ENCODE results near the gene CCDC181.

The CCDC181 gene

DNA sequence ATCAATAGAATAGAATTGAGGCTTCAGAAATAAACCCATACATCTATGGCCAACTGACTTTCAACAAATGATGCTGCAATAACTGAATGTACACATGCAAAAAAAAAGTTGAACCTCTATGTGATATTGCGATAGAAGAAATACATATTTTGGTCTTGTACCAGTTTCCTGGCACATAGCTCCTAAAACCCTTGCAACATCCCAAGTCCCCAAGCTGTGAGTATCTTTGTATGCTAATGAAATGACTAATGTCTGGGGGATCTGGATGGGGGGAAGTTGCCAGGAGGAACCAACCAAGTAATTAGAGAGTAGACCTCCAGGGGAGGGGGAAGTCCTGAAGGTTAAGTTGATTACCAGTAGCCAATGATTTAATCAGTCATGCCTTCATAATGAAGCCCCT lies 34.9 kb downstream of the CCDC181 start:
- peak; percentile 63 for DNase-seq

DNA sequence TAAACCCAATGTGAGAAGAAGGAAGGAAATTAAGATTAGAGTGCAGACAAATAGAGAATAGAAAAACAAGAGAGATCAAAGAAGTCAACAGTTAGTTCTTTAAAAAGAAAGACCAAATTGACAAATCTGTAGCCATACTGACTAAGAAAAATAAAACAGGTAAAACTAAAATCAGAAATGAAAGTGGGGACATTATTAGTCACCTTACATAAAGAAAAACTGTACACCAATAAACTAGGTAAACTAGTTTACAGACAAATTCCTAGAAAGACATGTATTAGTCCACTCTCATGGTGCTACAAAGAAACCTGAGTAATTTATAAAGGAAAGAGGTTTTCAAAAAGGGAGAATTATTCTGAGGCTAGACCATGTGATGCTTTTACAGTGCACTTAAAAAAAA lies 37.0 kb downstream of the CCDC181 start:
- DNase-seq, result no peak

DNA sequence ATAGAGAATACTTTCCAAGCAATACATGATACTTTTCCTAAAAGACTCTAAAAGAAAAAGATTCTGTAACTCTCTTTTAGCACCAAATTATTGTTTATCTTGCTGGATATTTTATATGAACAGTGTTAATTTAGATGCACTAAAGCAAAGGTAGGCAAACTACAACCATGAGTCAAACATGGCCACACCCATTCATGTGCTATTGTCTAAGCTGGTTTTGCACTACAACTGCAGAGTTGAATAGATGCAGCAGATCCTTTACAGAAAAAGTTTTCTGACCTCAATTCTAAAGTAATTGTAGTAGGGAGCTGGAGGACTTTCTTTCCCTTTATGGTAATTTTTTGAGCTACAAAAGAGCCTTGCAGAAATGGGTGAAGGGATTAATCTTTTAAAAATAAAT lies 39.9 kb downstream of the CCDC181 start:
- DNase-seq, result no peak

DNA sequence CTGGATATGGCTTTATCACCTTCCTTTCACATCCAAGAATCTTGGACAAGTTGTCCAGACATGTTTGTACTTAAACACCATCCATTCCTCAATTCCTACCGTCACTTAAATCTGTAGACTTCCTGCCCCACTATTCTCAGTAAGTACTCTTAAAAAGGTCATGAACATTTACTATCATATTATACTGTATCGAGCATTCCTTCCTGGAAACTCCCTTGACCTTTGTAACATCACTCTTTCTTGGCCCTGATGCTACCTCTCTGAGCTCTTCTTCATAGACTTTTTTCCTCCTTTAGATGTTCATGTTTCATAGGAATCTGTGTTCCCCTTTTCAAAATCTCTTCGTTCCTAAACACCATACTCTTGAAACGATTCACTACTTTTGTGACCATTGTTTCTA lies 43.8 kb downstream of the CCDC181 start:
- DNase-seq, result no peak

DNA sequence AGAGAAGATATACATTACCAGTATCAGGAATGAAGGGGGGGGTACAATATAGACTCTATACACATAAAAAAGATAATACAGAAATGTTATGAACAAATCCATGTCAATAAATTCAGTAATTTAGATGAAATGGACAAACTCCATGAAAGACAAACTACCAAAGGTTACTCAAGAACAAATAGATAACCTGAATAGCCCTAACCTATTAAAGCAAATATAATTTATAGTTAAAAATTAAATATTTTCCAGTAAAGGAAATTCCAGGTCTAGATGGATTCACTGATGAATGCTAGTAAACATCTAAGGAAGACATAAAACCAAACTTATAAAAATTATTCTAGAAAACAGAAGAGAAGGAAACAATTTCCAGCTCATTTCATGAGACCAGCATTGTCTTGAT lies 46.1 kb downstream of the CCDC181 start:
- no peak for DNase-seq

DNA sequence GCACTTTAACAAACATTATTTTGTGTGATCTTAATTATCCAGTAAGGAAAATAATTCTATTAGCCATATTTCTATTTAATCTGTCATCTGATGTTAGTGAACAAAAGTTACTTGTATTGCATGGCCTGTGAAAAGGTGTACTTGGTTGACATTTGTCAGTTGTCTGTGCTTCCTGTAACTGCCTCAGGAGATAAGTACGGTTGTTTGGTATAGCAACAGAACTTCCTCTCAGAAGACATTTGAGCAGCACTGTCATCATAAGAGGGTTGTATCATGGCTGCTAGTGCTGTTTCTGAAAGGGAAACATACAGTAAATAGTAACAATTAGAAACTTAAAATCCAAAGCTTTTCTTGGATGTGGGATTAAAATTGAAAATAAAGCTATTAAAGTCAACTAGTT lies 55.9 kb downstream of the CCDC181 start:
- DNase-seq, result no peak

DNA sequence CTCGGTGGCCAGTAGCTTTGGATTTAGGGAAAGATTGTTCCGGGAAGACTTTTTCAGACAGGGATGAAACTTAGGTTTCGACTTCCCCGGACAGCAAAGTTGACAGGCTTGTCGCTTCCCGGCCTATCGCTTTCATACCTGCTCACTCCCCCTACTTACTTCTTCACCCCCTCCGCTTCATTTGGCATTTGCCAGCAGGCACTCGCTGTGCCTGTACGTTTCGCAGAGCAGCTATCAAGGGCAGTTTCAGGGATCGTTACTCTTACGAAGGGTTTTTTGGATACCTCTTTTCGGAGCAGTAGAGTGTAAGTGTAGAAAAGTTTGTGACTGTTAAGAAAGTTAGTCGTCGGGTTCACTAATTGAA lies 58.9 kb downstream of the CCDC181 start:
- no peak for DNase-seq

DNA sequence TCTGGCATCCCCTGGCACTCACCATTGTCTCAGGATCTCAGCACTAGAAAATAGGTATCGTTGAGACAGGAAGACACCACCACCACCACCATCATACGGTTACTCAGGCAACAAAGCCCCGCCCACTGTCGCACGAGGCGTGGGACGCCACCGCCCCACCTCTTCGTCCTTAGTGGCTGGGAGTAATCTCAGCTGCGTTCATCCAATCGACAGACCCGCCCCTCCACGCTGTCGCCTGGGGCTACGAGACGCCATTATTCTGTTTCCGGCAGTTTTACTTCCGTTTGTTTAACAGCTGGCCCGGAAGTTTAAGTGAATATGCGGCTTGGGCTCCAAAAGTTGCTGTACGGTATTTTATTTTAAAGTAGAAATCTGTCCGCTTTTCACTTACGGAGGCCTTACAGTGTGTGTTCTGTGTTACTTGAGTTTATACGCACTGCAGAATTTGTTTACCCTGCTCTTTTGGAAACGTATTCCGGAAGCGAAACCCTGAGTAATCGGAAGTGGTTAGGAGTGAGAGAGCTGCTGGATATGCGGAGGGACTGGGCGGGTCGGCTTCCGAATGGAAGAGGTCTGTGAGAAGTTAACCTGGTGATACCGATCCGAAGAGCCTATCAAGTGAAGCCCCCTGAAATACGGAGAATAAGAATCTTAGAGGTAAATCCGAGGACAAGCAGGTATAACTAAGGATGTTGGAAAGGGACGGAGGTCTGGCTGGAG lies 59.4 kb downstream of the CCDC181 start, which contains the start of the genes BLZF1 and NME7:
Gene BLZF1, plus strand, starts transcription at position 510 of the 720 bp plus-strand sequence. CDS start 1,328 bp downstream, outside the sequence.
Gene NME7, minus strand, starts transcription at position 112 of the 720 bp plus-strand sequence. Its CDS starts 87 bp downstream, at position 25.
- peak; percentile 92 for DNase-seq

DNA sequence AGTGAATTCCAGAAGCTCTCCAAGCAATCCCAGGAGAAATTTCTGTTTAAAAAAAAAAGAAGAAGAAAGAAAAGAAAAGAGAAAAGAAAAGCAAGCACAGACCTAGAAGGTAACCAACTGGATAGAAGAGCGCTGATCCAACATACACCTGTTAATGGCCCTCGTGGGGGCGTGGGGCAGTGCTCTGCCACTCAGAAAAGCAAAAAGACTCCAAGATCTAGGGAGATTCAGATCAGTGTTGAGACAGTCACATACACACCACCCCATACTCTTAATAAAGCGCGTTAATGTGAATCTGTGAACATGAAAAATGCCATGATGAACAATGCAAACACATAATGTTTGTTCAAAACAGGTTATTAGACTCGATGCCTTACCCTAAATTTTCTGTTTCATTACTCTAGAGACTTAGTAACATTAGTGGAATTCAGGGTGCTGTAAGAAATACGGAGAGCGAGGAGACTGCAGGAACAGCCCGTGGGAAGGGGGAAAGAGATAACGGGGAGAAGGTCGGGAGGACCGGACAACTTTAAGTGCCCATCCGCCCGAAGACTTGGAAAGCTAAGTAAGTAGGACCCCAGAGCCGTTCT lies 60.1 kb downstream of the CCDC181 start:
- DNase-seq, result no peak

DNA sequence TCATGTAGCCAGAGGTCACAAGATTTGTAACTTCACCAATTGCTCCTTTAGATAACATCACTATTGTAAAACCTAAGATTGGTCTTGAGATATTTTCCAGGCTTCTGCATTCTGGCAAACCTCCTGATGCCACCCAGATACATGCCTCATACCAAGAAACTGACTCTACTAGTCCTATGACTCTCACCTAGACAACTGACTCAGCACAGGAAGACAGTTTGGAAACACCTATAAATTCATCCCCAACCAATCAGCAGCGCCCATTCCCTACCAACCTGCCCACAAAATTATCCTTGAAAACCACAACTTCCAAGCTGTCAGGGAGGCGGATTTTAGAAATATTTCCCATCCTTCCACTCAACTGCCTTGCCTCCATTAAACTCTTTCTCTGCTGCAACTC lies 62.3 kb downstream of the CCDC181 start:
- DNase-seq, result no peak

DNA sequence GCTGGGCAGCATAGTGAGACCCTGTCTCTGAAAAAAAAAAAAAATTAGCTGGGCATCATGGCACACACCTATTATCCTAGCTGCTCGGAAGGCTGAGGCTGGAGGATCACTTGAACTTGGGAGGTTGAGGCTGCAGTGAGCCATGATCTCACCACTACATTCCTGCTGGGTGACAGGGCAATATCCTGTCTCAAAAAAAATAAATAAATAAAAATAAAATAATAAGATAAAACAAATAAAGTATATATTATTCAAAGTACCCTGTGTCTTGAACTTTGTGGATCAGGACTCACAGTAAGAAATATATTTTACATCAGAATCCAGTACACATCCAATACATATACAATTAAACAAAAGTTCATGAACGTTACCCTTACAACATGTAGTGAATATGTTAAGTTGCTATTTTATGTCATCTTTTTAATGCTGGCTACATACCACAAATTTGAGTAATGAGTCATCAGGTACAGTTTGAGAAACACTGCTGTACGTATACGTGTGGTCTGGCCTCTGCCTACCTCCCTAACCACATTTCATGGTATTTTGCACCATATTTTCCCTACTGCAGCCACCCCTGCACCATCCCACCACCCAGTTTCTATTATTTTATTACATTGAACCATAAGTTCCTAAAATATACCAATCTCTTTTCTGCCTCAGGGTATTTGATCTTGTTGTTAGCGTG lies 64.1 kb downstream of the CCDC181 start:
- no peak for DNase-seq

DNA sequence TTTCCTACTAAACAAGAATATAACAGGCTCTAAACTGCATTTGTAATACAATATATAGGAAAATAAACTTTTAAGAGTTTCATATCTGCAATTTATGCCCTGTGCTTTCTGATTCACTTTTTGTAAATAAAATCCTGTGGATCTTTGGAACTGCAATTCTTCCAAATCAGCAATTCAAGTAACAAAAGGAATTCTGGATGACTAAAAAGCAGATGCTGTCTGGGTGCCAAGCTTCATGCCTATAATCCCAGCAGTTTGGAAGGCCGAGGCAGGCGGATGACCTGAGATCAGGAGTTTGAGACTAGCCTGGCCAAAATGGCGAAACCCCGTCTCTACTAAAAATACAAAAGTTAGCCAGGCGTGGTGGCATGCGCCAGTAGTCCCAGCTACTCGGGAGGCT lies 66.0 kb downstream of the CCDC181 start:
- no peak for DNase-seq

DNA sequence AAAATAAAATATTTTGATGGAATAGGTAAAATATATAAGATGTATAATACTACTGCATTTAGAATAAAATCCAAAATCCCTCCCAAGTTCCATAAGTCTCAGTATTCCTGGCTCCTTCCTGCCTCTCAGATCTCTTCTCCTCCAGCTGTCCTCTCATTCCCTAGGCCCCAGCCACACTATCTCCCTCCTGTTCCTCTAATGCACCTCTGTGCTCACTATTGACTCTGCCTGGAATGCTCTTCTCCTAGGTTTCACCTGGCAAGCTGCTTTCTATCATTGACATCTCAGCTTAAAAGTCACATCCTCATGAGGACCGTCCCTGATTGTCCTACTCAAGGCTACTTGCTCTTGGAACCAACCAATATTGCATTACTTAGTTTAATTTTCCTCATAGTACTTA lies 66.9 kb downstream of the CCDC181 start:
- DNase-seq, result no peak

DNA sequence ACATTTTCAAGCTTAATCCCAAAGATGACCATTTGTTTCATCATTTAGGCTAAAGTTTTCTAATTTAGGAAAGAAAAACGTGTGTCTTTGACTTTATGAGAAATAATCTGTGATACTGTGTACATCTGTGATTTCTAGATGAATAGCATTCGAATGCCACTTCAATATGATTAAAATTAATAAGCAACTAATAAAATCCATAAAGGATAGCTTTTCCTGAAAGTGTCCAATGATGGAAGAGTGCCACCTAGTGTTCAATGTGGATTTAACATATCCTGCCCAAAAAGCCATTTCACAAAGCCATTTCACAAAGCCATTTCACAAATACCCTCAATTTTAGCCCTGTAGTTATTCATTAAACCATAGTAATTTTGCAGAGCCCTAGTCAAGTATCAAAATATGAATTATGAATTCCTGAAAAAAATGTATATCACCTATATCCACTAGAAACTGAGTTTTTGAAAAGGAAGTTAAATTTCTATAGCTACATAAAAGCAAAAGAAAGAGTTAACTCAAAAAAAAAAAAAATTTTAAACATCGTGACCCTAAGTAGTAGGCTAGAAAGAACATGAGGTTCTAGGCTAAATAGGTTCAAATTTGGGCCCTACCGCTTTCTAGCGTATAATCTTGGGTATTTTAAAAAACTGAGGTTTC lies 78.8 kb downstream of the CCDC181 start:
- no peak for DNase-seq

DNA sequence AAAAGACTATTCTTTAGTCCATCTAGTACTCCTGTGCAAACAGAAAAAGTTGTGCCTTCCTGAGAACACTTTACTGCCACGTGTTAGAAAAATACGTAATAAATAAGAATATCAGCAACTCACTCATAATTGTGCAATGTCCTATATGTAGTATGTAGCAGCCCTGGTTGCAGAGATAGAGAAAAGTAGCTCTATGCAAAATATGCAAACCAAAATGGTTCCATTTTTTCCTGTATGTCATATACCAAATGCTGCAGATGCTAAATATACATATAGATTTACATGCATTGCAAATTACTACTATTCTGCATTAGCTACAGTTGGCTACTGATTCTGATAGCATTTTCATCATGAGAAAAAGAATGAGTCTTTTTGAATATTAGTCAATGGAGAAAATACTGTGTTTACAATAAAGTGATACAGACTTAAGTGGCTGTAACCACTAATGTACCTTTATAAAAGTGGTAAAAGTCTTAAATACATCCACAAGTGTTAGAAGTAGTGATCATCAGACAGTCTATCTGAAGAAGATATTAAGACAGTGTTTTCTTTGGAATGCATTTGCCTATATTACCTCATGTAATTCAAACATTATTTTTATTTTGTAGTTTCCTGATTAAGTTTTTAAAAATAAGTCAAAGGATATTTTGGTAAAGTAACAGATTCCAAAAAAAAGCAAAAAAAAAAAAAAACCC lies 79.4 kb downstream of the CCDC181 start:
- no peak for DNase-seq

DNA sequence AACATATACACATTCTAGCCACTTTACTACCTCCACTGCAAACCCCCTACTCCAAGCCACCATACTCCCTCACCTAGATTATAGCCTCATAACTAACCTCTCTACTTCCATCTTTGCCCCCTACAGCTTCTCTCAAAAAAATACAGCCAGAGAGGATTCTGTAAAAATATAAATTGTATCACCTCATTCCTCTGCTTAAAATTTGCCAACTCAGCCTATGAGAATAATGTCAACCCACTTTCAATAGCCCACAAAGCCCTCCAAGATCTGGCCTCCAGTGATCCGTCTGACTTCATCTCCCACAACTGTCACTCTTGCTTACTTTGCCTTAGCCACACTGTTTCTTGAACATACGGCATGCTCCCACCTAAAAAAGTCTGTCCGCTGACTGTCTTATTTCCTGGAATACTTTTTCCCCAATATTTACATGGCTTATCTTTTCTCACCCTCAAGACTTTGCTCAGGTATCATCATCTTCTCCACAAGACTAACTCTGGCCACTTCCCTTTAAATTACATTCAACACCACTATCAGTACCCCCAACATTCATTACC lies 81.2 kb downstream of the CCDC181 start:
- DNase-seq, result no peak

DNA sequence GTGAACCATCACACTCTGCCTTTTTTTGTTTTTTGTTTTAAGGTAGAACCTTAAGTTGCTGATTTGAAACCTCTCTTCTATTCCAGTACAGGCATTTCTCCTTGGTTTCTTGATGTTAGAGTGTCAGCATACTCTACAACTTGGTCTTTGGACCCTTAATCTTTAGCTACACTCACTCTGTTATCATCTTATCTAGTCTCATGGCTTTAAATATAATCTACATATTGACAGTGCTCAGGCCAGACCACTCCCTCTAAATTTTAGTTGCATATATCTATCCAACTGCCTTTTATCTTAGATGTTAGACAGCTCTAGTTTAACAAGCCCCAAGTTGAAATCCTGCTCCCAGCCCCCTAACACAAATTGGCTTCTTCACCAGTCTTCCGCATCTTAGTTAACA lies 81.8 kb downstream of the CCDC181 start:
- no peak for DNase-seq
